Smooth muscle cell (in vitro differentiated cells): Measurements from ENCODE around the gene KLHL6. TPM values are rescaled to one million over a fixed set of nuclear protein-coding genes. Genes with fewer than 3 reads are reported as not detected.

Experiments
- DNase-seq: peaks from one replicate; lab custom pipeline; 2025; ENCODE audit not compliant: unreplicated experiment; lab: John Stamatoyannopoulos, UW
- H2AFZ ChIP-seq: fragments of 200-600 bp; sonication (generic); 2 replicates; pipeline ENCODE4 v1.6.0; 2016; ENCODE audit warnings: antibody characterized with exemption, low read depth, mild to moderate bottlenecking
- H3F3A ChIP-seq: fragments of 200-600 bp; sonication (generic); 2 replicates; pipeline ENCODE4 v1.6.0; 2017; ENCODE audit warnings: antibody characterized with exemption, low read depth
- H3K27ac ChIP-seq: fragments of 200-600 bp; sonication (generic); 2 replicates; pipeline ENCODE4 v1.5.1; 2016; ENCODE audit warnings: low read depth, mild to moderate bottlenecking
- H3K27me3 ChIP-seq: fragments of 200-600 bp; sonication (generic); 2 replicates; pipeline ENCODE4 v1.6.1; 2016; ENCODE audit warnings: low read depth, mild to moderate bottlenecking
- H3K36me3 ChIP-seq: fragments of 200-600 bp; sonication (generic); 2 replicates; pipeline ENCODE4 v1.5.1; 2016; ENCODE audit warnings: low read depth
- H3K4me1 ChIP-seq: fragments of 200-600 bp; sonication (generic); 2 replicates; pipeline ENCODE4 v1.5.1; 2016; ENCODE audit warnings: low read depth
- H3K4me2 ChIP-seq: fragments of 200-600 bp; sonication (generic); 2 replicates; pipeline ENCODE4 v1.6.0; 2016; ENCODE audit warnings: mild to moderate bottlenecking
- H3K4me3 ChIP-seq: fragments of 200-600 bp; sonication (generic); 2 replicates; pipeline ENCODE4 v1.5.1; 2016; ENCODE audit warnings: mild to moderate bottlenecking
- H3K79me2 ChIP-seq: fragments of 200-600 bp; sonication (generic); 2 replicates; pipeline ENCODE4 v1.6.0; 2016; ENCODE audit warnings: low read depth, mild to moderate bottlenecking
- H3K9ac ChIP-seq: fragments of 200-600 bp; sonication (generic); 2 replicates; pipeline ENCODE4 v1.6.0; 2016; ENCODE audit warnings: low read depth
- H3K9me3 ChIP-seq: fragments of 200-600 bp; sonication (generic); replicated peaks from 2 replicates; pipeline ENCODE4 v1.5.1; 2016; ENCODE audit warnings: low read depth
- H4K20me1 ChIP-seq: fragments of 200-600 bp; sonication (generic); 2 replicates; pipeline ENCODE4 v1.6.0; 2016; ENCODE audit warnings: low read depth
- CTCF ChIP-seq: fragments of 200-600 bp; sonication (generic); IDR thresholded peaks from 2 replicates; pipeline ENCODE4 v1.5.1; 2017; ENCODE audit warnings: borderline replicate concordance, mild to moderate bottlenecking, antibody characterized with exemption; ENCODE audit not compliant: insufficient read depth, poor library complexity, severe bottlenecking
- WGBS: methylation state at CpG from one replicate; pipeline ENCODE4 v1.1.7; 2016; ENCODE audit warnings: low lambda C conversion rate; 5-methylcytosine and 5-hydroxymethylcytosine counted together
- polyA plus RNA-seq: library from polyadenylated mRNA; unstranded; fragments of >200 nt; fragmentation: Nextera tagmentation; extraction: Ambion mirVana; gene quantifications from 2 replicates; pipeline ENCODE4 v1.2.1, GENCODE V29; 2016
- total RNA-seq: library from RNA; depleted of rRNA; stranded (reverse); fragments of >200 nt; gene quantifications from 2 replicates; pipeline ENCODE4 v1.2.3, GENCODE V29; 2014

The KLHL6 gene
- total and polyA plus RNA-seq, 2 experiments from 2014 or later = 0.22 TPM; not detected in 1

- no peak for DNase-seq
- WGBS = 32% methylated on average over 10 of the region's 10 CpGs
Observed at GRCh38 chr3:183533412-183534132, 21.9 kb downstream of the KLHL6 start.

GRCh38 chr3:183532620-183533411 lies 22.7 kb downstream of the KLHL6 start:
- no peak for DNase-seq
- H3K27ac ChIP-seq = peak overlapping the region; percentile 83
- no peaks in the 10 kb centered on the region for H3K36me3 ChIP-seq
- H2AFZ ChIP-seq = peak overlapping the region; percentile 68
- H3K9ac ChIP-seq = peak overlapping the region; percentile 60
- no peak for TF ChIP-seq CTCF
- peaks cover 4% of the 10 kb centered on the region for H3F3A ChIP-seq
- H3K4me3 ChIP-seq = no peak overlapping the region
- no peaks in the 10 kb centered on the region for H3K27me3 ChIP-seq
- H4K20me1 ChIP-seq = no peaks in the 10 kb centered on the region
- 31% methylated on average over 6 of the region's 6 CpGs for WGBS
- no peaks in the 10 kb centered on the region for H3K9me3 ChIP-seq
- H3K79me2 ChIP-seq = no peaks in the 10 kb centered on the region
- peaks cover 13% of the 10 kb centered on the region for H3K4me1 ChIP-seq
- H3K4me2 ChIP-seq = peak overlapping the region; percentile 43

More at GRCh38 chr3:183533412-183534132, 21.9 kb downstream of the KLHL6 start:
- Histone ChIP-seq H3K27ac (peak overlapping the region; percentile 83), H4K20me1 (no peaks in the 10 kb centered on the region), H3F3A (peaks cover 4% of the 10 kb centered on the region), H3K9me3 (no peaks in the 10 kb centered on the region), H3K4me2 (peak overlapping the region; percentile 43), H3K4me1 (peaks cover 13% of the 10 kb centered on the region), H3K27me3 (no peaks in the 10 kb centered on the region), H3K4me3 (no peak overlapping the region), H3K9ac (peak overlapping the region; percentile 60), H3K36me3 (no peaks in the 10 kb centered on the region), H3K79me2 (no peaks in the 10 kb centered on the region), H2AFZ (peak overlapping the region; percentile 68)
- no peak for TF ChIP-seq CTCF

- Histone ChIP-seq H3K36me3 (no peaks in the 10 kb centered on the region), H3F3A (no peaks in the 10 kb centered on the region), H3K4me1 (peaks cover 13% of the 10 kb centered on the region), H3K79me2 (no peaks in the 10 kb centered on the region), H4K20me1 (no peaks in the 10 kb centered on the region), H2AFZ (no peak overlapping the region), H3K9me3 (no peaks in the 10 kb centered on the region), H3K9ac (no peak overlapping the region), H3K27me3 (no peaks in the 10 kb centered on the region), H3K4me2 (no peak overlapping the region), H3K4me3 (no peak overlapping the region), H3K27ac (no peak overlapping the region)
- 88% methylated on average over 7 of the region's 7 CpGs for WGBS
- no peak for DNase-seq
- TF ChIP-seq CTCF = no peak
Observed at GRCh38 chr3:183529717-183530116, 25.8 kb downstream of the KLHL6 start.
